Measurements from ENCODE around the gene C2orf81. TPM values are rescaled to one million over a fixed set of nuclear protein-coding genes. Genes with fewer than 3 reads are reported as not detected.
"Not testable (repeated sequence)": the region's sequence is repeated elsewhere in the genome, so short reads cannot be mapped to it uniquely, and the experiment has no call there.

Gene C2orf81
- under 1 TPM; 0.22 to 0.76 (median 0.59) TPM for total RNA-seq

- DNase-seq = peak; percentile 41
- 0% methylated on average over 4 to 11 of the region's 57 CpGs for WGBS, 2 donors
- Histone ChIP-seq H3K4me1 (peaks cover 8 to 31% (median 8%) of the 10 kb centered on the region in 3 donors), H3K36me3 (peaks cover 0 to 16% (median 0%) of the 10 kb centered on the region in 3 donors), H3K4me3 (peak within 1 kb of the TSS; percentile 43 to 70 (median 60)), H3K27ac (peak within 1 kb of the TSS; percentile 33 to 89 (median 69)), H3K9me3 (no peaks in the 10 kb centered on the region), H3K27me3 (peaks cover 0 to 4% (median 0%) of the 10 kb centered on the region in 4 donors)
- TF ChIP-seq CTCF (IDR thresholded peaks at IDR 0.05) (no peak), POLR2A (IDR thresholded peaks at IDR 0.05) (peak in 1 of 4 donors; percentile 28)
- intact Hi-C loops (cut with DNase I) = no loop called here
These were observed at the start of gene C2orf81, which contains the start of gene WDR54 for GRCh38 chr2:74421221-74421870. TSS of gene C2orf81 (minus strand) at chr2:74421619. CDS start at chr2:74421560, 59 bp downstream. TSS of gene WDR54 (plus strand) at chr2:74421730. CDS start at chr2:74422154, 424 bp downstream.

- H3K27me3 ChIP-seq; intact Hi-C loops (cut with DNase I); H3K27ac ChIP-seq; H3K4me3 ChIP-seq; DNase-seq; H3K9me3 ChIP-seq: not testable (repeated sequence)
- Histone ChIP-seq H3K36me3 (peaks cover 9 to 19% (median 10%) of the 10 kb centered on the region in 3 donors), H3K4me1 (peaks cover 6 to 32% (median 24%) of the 10 kb centered on the region in 3 donors)
- 91 to 94% methylated on average over 4 to 8 of the region's 12 CpGs for WGBS, 2 donors
These were observed 49.3 kb upstream of the C2orf81 start for GRCh38 chr2:74470742-74471141.

GRCh38 chr2:74464406-74464805, 43.0 kb upstream of the C2orf81 start:
- H3K9me3 ChIP-seq = no peaks in the 10 kb centered on the region
- no peak for TF ChIP-seq POLR2A (IDR thresholded peaks at IDR 0.05)
- no peak for TF ChIP-seq CTCF (IDR thresholded peaks at IDR 0.05)
- peaks cover 13 to 36% (median 19%) of the 10 kb centered on the region in 3 donors for H3K4me1 ChIP-seq
- H3K4me3 ChIP-seq = peak overlapping the region; percentile 77 to 92 (median 81)
- H3K27ac ChIP-seq = peak overlapping the region; percentile 79 to 91 (median 84)
- H3K27me3 ChIP-seq = no peaks in the 10 kb centered on the region
- WGBS, 2 donors = 0% methylated on average over 1 to 5 of the region's 13 CpGs
- peaks cover 0 to 29% (median 7%) of the 10 kb centered on the region in 3 donors for H3K36me3 ChIP-seq
- intact Hi-C loops (cut with DNase I) = no loop called here
- DNase-seq = no peak

GRCh38 chr2:74462786-74463105, 41.3 kb upstream of the C2orf81 start:
- WGBS, 2 donors = 100% methylated on average over 1 of the region's 4 CpGs; no CpG with 5 or more reads in 1 of the 2 donors
- peaks cover 0 to 29% (median 7%) of the 10 kb centered on the region in 3 donors for H3K36me3 ChIP-seq
- no peaks in the 10 kb centered on the region for H3K27me3 ChIP-seq
- H3K4me1 ChIP-seq = peaks cover 21 to 45% (median 25%) of the 10 kb centered on the region in 3 donors
- no peaks in the 10 kb centered on the region for H3K9me3 ChIP-seq
- no peak for DNase-seq
- no peak overlapping the region for H3K27ac ChIP-seq
- intact Hi-C loops (cut with DNase I) = no loop called here
- H3K4me3 ChIP-seq = no peak overlapping the region
- TF ChIP-seq CTCF (IDR thresholded peaks at IDR 0.05) (no peak), POLR2A (IDR thresholded peaks at IDR 0.05) (no peak)

GRCh38 chr2:74462054-74462785, 40.8 kb upstream of the C2orf81 start:
- H3K36me3 ChIP-seq = peaks cover 0 to 29% (median 7%) of the 10 kb centered on the region in 3 donors
- H3K4me1 ChIP-seq = peaks cover 24 to 50% (median 27%) of the 10 kb centered on the region in 3 donors
- intact Hi-C loops (cut with DNase I) = no loop called here
- H3K27ac ChIP-seq = no peak overlapping the region
- no peaks in the 10 kb centered on the region for H3K9me3 ChIP-seq
- WGBS, 2 donors = 81 to 90% methylated on average over 8 to 11 of the region's 20 CpGs
- H3K27me3 ChIP-seq = no peaks in the 10 kb centered on the region
- no peak overlapping the region for H3K4me3 ChIP-seq
- DNase-seq = no peak
- TF ChIP-seq POLR2A (IDR thresholded peaks at IDR 0.05) (no peak), CTCF (IDR thresholded peaks at IDR 0.05) (no peak)

Data from esophagus squamous epithelium (tissue), 5 donors.